HepG2 (cell line): ENCODE measurements around the gene ZCWPW2. TPM values are rescaled to one million over a fixed set of nuclear protein-coding genes. Genes with fewer than 3 reads are reported as not detected.

Experiments used
- BATF2 ChIP-seq: sonication (generic); formaldehyde crosslinking; IDR thresholded peaks from 2 replicates; pipeline ENCODE4 v1.8.0; 2022; ENCODE audit warnings: mild to moderate bottlenecking, missing genetic modification reagents, moderate library complexity
- CBX2 ChIP-seq, 2 experiments: fragments of 200-600 bp in 1 of 2; sonication (generic); formaldehyde crosslinking in 1 of 2; IDR thresholded peaks; 2 replicates each; pipeline versions ENCODE4 v1.7.0 to v1.8.1; 2018 to 2022; ENCODE audit warnings: low read depth in 2 of 2, low read length in 1 of 2, mild to moderate bottlenecking in 1 of 2, missing genetic modification reagents in 1 of 2
- FOXA3 ChIP-seq: IDR thresholded peaks from 2 replicates; pipeline ENCODE4 v1.6.1; 2016; ENCODE audit warnings: missing genetic modification reagents, missing compliant biosample characterization
- KLF16 ChIP-seq, 2 experiments: sonication (generic) in 1 of 2; formaldehyde crosslinking in 1 of 2; IDR thresholded peaks; 2 replicates each; pipeline versions ENCODE4 v1.6.1 to v1.8.0; 2016 to 2023; ENCODE audit warnings: missing genetic modification reagents in 2 of 2, missing compliant biosample characterization in 1 of 2
- MYC ChIP-seq: sonication (generic); formaldehyde crosslinking; IDR thresholded peaks from 2 replicates; pipeline ENCODE4 v1.9.0; 2021; ENCODE audit warnings: missing genetic modification reagents, borderline replicate concordance
- PHB2 ChIP-seq: fragments of 450-650 bp; IDR thresholded peaks from 2 replicates; pipeline ENCODE4 v1.6.1; 2018; ENCODE audit not compliant: partially characterized antibody
- RCOR2 ChIP-seq: IDR thresholded peaks from 2 replicates; pipeline ENCODE4 v1.6.1; 2016; ENCODE audit warnings: missing biosample characterization, missing genetic modification reagents
- REST ChIP-seq, 2 experiments: IDR thresholded peaks; 2 replicates each; pipeline ENCODE4 v1.6.1; 2011 to 2012; ENCODE audit warnings: low read length in 2 of 2, borderline replicate concordance in 1 of 2, low read depth in 1 of 2, mild to moderate bottlenecking in 1 of 2, moderate library complexity in 1 of 2
- SNAPC5 ChIP-seq: sonication (generic); formaldehyde crosslinking; IDR thresholded peaks from 2 replicates; pipeline ENCODE4 v1.8.1; 2023; ENCODE audit warnings: mild to moderate bottlenecking, missing genetic modification reagents, borderline replicate concordance
- ZBED4 ChIP-seq: sonication (generic); formaldehyde crosslinking; IDR thresholded peaks from 2 replicates; pipeline ENCODE4 v1.4.0; 2020; ENCODE audit warnings: missing genetic modification reagents, borderline replicate concordance
- ZKSCAN1 ChIP-seq: fragments of 150-350 bp; IDR thresholded peaks from 2 replicates; pipeline ENCODE4 v1.6.1; 2014; ENCODE audit warnings: low read length
- ZNF225 ChIP-seq: sonication (generic); formaldehyde crosslinking; IDR thresholded peaks from 2 replicates; pipeline ENCODE4 v1.4.0; 2020; ENCODE audit warnings: mild to moderate bottlenecking, missing genetic modification reagents
- ZNF263 ChIP-seq: sonication (generic); formaldehyde crosslinking; IDR thresholded peaks from 2 replicates; pipeline ENCODE4 v1.4.0; 2020; ENCODE audit warnings: missing genetic modification reagents
- ZNF337 ChIP-seq: sonication (generic); formaldehyde crosslinking; IDR thresholded peaks from 2 replicates; pipeline ENCODE4 v1.5.1; 2020; ENCODE audit warnings: missing genetic modification reagents, low read depth, mild to moderate bottlenecking, borderline replicate concordance
- ZNF362 ChIP-seq: sonication (generic); formaldehyde crosslinking; IDR thresholded peaks from 2 replicates; pipeline ENCODE4 v1.4.0; 2020; ENCODE audit warnings: missing genetic modification reagents, mild to moderate bottlenecking, borderline replicate concordance
- ZNF383 ChIP-seq: sonication (generic); formaldehyde crosslinking; IDR thresholded peaks from 2 replicates; pipeline ENCODE4 v1.4.0; 2020; ENCODE audit warnings: missing genetic modification reagents, mild to moderate bottlenecking, borderline replicate concordance
- ZNF562 ChIP-seq: sonication (generic); formaldehyde crosslinking; IDR thresholded peaks from 2 replicates; pipeline ENCODE4 v1.8.0; 2022; ENCODE audit warnings: missing genetic modification reagents, borderline replicate concordance
- ZNF766 ChIP-seq: sonication (generic); formaldehyde crosslinking; IDR thresholded peaks from 2 replicates; pipeline ENCODE4 v1.5.0; 2020; ENCODE audit warnings: missing genetic modification reagents, borderline replicate concordance
- polyA plus RNA-seq, 8 experiments: library from polyadenylated mRNA; depleted of rRNA in 3 of 8; stranded (reverse) in 7 of 8; unstranded in 1 of 8; fragments of >200 nt; fragmentation: Illumina TruSeq in 4 of 8; extraction: Trizol in 4 of 8; gene quantifications; 2 replicates each; pipeline versions ENCODE4 v1.2.1 to v1.2.3, GENCODE V29; 2011 to 2016; ENCODE audit warnings: low read depth in 4 of 8, missing spikeins in 1 of 8, mixed read lengths in 1 of 8; ENCODE audit not compliant: insufficient read depth in 1 of 8
- total RNA-seq, 5 experiments: library from RNA; depleted of rRNA; stranded (reverse); fragments of >200 nt; fragmentation: Illumina TruSeq; extraction: Trizol; gene quantifications; 2 replicates each; pipeline ENCODE4 v1.2.3, GENCODE V29; 2016; ENCODE audit warnings: low read depth in 1 of 5

ZCWPW2 gene
- total and polyA plus RNA-seq, 2 of the 13 experiments (the other 11 are each of a cell fraction or from before 2014, with no cell fraction given), result 0.17 to 0.53 TPM

- no peak; a peak in 2 of 4 replicates for TF ChIP-seq KLF16 (CRISPR knock-in tag; IDR thresholded peaks at IDR 0.05)
- TF ChIP-seq ZNF362 (CRISPR knock-in tag), result peak; percentile 48; the same call in 1 of the 2 replicates
- TF ChIP-seq ZNF225 (CRISPR knock-in tag), result peak; percentile 83; the same call in 1 of the 2 replicates
- TF ChIP-seq FOXA3, result peak; percentile 6
- no peak for TF ChIP-seq ZNF562 (CRISPR knock-in tag)
- TF ChIP-seq RCOR2 (CRISPR knock-in tag), result no peak
- TF ChIP-seq ZNF337 (CRISPR knock-in tag), result 0 out of 2 replicates have a peak, but pooled peaks have one; percentile 61
- no peak for TF ChIP-seq BATF2 (CRISPR knock-in tag)
- no peak for TF ChIP-seq SNAPC5 (CRISPR knock-in tag)
- no peak for TF ChIP-seq CBX2 (IDR thresholded peaks at IDR 0.05; ENCODE audit: low read depth, low read length)
- TF ChIP-seq CBX2 (CRISPR knock-in tag; IDR thresholded peaks at IDR 0.05; ENCODE audit: low read depth), result no peak
- peak; percentile 36; the same call in 1 of the 2 replicates for TF ChIP-seq ZNF263 (CRISPR knock-in tag)
- TF ChIP-seq ZNF383 (CRISPR knock-in tag), result peak; percentile 82; the same call in 1 of the 2 replicates
- no peak for TF ChIP-seq ZKSCAN1
- no peak for TF ChIP-seq PHB2
- TF ChIP-seq ZBED4 (CRISPR knock-in tag), result peak; percentile 65
- TF ChIP-seq ZNF766, result no peak
- TF ChIP-seq MYC (CRISPR knock-in tag), result peak; percentile 68
- peak; percentile 30 to 84 for TF ChIP-seq REST (IDR thresholded peaks at IDR 0.05; ENCODE audit: borderline replicate concordance in 1 of 2, low read depth in 1 of 2, low read length in 2 of 2)
These were observed at the start of gene ZCWPW2, which contains the start of gene AZI2 (continued) for GRCh38 chr3:28348629-28349468.
